Stimulated activated CD4-positive, alpha-beta T cell treated with anti-CD3 and anti-CD28 coated beads, Interleukin-2, amount 100 ng/mL, for 24 hours (primary cell): ENCODE data around the gene SHISA6.

Experiments
- DNase-seq, 2 donors: peaks; one replicate each; pipeline ENCODE4 v3.0.0-alpha.2; 2020

Gene SHISA6

GRCh38 chr17:11548398-11548797 is 307.4 kb downstream of the SHISA6 start:
- no peak for DNase-seq

- DNase-seq = no peak
Observed at GRCh38 chr17:11550431-11550830, 309.4 kb downstream of the SHISA6 start.

GRCh38 chr17:11551442-11551841 is 310.4 kb downstream of the SHISA6 start:
- no peak for DNase-seq

- DNase-seq = no peak
Observed at GRCh38 chr17:11553135-11553534, 312.1 kb downstream of the SHISA6 start.

GRCh38 chr17:11554042-11554441 is 313.0 kb downstream of the SHISA6 start:
- no peak for DNase-seq

- DNase-seq = no peak
Observed at GRCh38 chr17:11554542-11554941, 313.5 kb downstream of the SHISA6 start.

GRCh38 chr17:11555530-11555929 is 314.5 kb downstream of the SHISA6 start:
- DNase-seq = no peak

DNA sequence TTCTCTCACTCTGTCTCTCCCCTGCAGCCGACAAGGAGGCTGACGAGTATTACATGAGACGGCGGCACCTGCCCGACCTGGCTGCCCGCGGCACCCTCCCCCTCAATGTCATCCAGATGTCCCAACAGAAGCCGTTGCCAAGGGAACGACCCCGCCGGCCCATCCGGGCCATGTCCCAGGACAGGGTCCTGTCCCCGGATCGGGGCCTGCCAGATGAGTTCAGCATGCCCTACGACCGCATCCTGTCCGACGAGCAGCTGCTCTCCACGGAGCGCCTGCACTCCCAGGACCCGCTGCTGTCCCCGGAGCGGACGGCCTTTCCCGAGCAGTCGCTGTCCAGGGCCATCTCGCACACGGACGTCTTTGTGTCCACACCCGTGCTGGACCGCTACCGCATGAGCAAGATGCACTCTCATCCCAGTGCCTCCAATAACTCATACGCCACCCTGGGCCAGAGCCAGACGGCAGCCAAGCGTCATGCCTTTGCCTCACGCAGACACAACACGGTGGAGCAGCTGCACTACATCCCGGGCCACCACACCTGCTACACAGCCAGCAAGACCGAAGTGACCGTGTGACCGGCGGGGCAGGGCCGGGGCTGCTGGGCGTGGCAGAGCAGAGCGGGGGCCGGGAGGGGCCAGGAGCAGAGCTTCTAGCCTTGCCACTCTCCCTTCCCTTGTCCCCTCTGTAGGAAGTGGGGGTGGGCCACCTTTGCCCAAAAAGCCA is 316.9 kb downstream of the SHISA6 start:
- DNase-seq = no peak

DNA sequence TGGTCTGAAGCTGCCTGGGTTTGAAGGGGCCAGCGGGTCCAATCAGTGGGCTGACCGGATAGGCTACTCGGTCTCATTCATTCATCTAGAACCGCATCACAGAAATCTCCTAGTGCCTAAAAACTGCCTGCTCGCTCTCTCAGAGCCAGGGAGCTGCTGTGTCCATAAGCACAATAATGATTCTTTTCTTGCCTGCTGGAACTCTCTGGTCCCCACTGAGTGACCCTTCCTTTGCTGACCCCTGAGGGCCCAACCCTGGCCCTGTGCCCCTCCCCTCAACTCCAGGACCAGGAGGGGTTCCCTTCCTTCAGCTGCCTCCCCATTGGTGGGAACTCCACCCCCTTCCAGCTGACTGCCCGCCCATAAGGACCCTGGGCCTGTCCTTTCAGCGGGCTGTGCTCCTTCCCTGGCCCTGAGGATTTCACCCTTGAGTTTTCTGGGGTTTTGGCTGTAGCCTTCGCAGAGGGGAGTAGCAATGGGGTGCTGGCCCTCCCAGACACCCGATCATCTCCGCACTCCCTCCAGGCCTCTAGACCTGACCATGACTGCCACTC is 317.7 kb downstream of the SHISA6 start:
- DNase-seq = no peak

GRCh38 chr17:11559601-11560000 is 318.6 kb downstream of the SHISA6 start:
- DNase-seq = no peak

- no peak for DNase-seq
Observed at GRCh38 chr17:11561281-11561680, 320.3 kb downstream of the SHISA6 start.

- DNase-seq = no peak
Observed at GRCh38 chr17:11561702-11562101, 320.7 kb downstream of the SHISA6 start.

DNA sequence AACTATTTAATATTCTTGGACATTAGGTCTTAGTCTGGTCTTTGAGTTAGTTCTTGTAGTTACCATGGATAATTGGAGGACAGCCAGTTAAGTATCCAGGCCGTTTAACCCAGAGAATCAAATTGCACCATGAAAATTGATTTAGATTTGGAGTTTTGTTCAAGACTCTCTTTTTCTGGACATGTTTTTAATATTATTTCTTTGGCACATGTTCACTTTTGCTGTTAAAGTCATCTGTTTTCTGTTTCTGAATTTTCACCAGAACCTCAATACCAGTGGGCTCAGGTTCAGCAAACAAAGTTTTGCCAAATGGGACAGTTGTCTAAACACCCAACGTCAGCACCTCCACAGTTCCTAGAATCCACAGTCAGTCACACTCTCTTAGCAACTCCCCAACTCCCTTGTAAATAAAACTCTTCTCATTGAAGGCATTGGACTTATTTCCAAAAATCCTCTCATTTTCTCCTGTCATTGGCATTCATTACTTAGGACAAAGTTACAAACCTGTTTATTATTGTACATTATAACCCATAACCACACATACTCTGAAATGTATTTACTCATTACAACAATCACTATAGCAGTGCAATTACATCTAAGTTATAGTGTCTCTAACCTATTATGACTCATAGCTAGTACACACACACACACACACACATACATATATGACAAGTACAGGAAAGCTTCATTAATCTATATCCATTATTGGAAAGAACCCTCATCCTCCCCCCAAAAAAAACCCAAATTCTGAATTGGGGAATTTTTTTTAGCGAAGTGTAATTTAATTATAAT is 323.8 kb downstream of the SHISA6 start:
- DNase-seq = no peak

- no peak for DNase-seq
Observed at GRCh38 chr17:11565591-11565990, 324.6 kb downstream of the SHISA6 start.

DNA sequence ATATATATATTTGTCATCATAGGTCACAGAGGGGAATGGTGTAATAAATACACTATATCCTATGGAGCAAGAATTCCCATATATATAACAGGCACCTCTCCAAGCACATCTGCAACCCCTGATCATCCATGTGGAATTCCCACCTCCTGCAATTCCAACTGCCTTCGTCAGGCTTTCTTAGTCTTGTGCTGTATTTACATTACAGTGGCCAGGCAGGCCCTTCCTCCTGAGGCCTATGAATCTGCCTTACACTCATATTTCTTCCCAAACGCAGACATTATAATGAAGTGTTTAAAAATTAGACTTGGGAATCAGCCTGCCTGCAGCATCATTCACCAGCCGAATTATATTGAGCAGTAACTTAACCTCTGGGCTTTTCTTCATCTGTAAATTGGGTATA is 338.0 kb downstream of the SHISA6 start:
- DNase-seq = no peak

- no peak for DNase-seq
Observed at GRCh38 chr17:11580677-11581076, 339.7 kb downstream of the SHISA6 start.

DNA sequence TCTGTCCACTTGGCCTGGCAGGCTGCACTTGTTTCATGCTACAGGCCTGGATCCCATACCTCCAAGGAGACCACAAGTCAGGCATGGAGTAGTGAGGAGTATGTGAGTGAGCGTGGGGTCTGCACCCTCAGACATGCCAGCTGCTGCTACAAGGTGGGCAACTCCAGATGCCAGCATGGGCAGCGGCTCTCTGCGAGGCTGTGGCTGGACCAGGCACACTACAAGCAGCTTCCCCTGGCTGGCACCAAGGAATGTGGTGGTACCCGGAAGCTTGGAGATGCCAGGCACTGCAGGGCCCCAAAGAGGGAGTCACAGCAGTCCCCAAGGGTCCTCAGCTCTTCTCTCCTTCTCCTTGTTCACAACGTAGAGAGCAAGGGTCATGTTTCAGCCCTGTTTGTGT is 341.2 kb downstream of the SHISA6 start:
- DNase-seq = no peak

DNA sequence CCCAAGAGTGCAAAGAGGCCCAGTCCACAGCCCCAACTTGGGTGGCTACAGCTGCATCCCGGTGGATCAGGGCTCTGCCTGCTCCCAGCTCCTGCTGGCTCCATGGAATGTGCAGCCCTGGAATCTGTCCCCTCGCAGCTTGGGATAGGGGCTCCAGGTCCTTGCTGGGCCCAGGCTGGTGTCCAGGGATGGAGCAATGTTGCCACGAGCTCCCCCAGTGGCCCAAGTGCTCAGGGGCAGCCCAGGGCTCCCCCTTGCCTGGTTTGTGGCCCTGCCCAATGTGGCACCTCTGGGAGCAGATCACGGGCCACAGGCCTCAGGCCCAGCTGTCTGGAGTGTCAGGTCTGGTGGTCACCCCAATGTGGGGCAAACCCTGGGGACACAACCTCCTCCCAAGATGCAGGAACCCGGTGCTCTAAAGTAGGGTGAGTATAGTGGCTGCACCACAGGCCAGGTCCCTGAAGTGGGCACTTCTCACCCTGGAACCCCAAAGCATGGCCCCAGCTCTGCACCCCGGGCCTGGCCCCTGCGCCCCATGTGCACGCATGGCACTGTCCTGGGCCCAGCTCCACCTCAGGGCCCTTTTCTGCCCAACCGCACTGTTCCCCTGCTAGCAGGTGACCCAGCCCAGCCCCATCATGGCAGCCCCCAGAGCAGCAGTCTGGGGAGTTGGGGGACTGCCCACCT is 342.4 kb downstream of the SHISA6 start:
- no peak for DNase-seq

DNA sequence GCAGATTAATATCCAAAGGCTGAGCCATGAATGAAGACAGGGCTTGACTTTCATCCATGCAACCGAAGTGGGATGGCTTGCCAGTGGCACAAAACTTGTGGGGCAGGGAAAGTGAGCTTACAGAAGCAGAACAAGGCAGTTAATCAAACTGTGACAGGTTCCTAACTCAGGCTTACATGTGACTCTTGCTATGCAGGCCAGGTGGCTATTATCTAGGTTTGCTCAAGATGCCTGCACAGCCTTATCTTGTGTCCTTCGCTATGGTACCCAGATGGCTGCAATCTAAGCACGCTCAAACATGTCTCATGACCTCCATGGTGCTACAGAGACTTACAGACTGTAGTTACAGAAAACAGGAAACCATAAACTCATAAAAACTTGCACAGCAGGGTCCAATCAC is 348.7 kb downstream of the SHISA6 start:
- DNase-seq = no peak

DNA sequence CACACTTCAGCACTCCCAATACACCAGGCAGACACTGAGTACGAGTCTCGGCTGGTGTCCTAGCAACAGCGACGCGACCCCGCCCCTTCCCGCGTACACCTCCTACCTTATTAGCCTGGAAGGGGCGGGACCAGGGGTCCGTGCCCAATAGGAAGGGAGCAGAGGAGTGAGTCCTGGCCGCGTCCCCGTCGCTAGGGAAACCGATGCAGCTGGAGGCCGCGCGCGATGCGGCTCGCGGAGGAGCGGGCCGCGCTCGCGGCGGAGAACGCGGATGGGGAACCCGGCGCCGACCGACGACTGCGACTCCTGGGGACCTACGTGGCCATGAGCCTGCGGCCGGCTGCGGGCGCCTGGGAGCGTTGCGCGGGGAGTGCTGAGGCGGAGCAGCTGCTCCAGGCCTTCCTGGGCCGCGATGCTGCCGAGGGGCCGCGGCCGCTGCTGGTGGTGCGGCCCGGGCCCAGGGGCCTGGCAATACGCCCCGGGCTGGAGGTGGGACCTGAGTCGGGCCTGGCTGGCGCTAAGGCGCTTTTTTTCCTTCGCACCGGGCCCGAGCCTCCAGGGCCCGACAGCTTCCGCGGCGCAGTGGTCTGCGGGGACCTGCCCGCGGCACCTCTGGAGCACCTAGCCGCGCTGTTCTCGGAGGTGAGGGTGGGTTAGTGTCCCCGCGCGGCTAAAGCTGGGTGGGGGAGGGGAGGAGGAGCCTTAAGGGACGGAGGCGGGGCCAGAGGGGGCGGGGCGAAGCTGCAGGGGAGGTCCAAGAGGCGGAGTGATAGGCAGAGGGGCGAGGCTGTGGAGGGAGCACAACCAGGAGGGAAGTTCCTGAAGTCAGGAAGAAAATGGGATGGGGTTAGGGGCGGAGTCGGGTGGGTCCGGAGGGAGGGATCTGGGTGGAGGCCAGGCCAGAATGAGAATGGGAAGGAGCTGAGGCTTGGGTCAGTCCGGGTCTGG is 357.5 kb downstream of the SHISA6 start, which contains the start of gene DNAH9:
DNAH9 (plus strand) TSS at position 197 of the 948 bp plus-strand sequence; CDS start at position 226, 29 bp downstream.
- DNase-seq = peak in 1 of 2 donors; percentile 55

DNA sequence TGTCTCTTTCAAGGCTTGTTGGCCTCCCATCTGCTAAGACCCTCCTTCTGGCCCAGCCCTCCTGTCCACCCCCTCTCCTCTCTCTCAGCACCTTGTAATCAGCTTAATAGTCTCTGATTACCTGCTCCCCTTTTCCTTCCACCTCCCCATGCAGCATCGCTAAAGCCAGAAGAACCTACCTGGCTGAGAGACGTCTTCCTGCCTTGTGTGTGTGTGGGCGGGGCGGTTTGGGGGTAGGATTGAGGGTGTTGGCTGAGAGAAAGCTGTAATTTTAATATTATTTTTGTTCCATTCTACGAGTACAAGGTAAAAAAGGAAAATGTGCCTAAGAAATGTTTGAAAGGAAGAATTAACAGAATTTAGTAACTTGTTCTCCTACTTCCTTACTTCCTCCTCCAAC is 360.6 kb downstream of the SHISA6 start:
- DNase-seq = no peak

DNA sequence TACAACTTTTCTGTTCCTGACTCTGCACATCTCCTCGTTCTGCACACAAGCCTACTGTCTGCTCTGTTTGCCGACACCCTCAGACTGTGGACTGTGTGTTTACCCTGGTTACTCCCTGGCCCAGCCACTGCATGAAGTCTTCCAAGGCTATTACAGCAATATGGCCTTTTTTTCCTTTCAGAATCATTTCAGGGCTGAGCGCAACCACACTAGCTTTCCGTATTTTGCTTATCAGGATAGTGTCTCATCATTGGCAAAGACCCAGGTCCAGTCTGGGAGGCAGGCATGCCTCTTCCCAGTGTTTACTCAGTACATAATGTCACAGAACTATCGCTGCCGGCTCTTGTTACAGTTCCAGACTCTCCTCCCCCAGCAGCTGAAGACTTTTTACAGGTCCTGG is 367.4 kb downstream of the SHISA6 start:
- no peak for DNase-seq
